Measurements from ENCODE around the gene APBB1.

APBB1 gene

DNA sequence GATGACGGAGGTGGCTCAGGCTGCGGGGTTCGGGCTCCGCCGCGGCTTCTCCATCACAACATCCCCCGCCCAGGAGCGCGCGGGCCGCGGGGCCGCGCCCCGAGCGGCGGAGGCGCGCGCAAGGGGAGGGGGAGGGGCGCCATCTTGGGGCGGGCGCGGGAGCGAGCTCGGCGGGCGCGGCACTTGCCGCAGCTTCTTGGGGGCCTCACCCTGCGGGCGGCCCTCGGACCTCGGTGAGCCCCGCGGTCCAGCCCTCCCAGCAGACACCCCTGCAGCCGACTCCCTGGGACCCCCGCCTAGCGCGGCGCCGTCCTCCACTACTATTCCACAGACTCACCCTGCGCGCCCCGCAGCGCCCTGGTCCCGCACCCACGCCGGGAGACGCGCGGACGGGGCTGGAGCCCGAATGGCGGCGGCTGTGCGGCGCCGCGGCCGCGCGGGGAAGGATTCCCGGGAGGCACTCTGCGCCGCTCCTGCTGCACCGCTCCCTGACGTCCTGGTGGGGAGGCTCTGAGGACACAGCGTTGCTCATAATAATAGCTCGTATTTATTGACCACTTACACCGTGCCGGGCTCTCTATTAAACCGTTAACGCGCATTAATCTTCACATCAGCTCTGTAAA lies at the start of gene APBB1:
APBB1 (minus strand) TSS at position 86 of the 623 bp plus-strand sequence. CDS start 7,747 bp downstream, outside the sequence.
- DNase-seq, result peak; percentile 67 to 75

DNA sequence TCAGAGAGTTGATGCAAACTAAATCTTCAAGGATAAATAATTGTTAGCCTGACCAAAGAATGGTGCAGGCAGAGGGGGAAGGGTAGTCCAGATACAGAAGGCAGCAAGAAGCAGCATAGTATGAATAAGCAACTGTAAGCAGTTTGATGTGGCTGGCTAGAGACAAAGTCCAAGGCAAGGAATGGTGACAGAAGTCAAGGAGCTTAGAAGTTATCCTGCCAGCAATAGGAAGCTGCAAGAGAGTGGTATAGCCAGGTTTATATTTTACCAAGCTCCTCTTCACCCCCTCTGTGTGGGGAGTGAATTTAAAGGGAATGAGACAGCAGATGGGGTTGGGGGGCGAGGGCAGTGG lies 40.2 kb upstream of the APBB1 start:
- no peak for DNase-seq

DNA sequence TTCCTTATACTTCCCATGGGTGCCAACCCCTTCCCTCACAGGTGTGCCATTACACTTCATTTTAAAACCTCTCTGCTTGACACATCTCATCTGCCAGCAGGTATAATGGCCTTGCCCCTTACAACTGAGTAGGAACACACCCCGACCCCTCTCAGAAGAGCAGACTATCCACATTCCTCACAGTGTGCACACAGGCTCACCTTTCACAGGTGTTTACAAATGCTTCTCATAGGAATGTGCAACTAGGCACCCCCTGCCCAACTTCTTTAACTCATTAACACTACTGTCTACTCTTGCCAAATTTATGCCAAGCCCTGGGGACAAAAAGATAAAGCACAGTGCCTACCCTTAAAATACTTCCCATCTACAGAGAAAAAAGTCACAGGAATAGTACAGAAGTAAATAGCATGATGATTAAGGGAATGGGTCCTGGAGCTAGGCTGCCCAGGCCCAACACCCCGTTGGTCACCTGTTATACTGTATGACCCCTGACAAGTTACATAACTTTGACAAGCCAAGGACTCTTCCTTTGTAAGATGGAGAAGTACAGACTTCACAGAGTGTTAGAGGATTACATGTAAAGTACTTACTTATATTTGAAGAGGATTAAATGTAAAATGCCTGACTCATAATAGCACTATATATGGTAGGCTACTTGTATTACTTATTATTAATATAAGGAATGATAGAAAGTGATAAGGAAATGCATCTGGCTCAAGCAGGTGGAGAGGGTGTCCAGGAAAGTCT lies 39.6 kb upstream of the APBB1 start:
- DNase-seq, result no peak

DNA sequence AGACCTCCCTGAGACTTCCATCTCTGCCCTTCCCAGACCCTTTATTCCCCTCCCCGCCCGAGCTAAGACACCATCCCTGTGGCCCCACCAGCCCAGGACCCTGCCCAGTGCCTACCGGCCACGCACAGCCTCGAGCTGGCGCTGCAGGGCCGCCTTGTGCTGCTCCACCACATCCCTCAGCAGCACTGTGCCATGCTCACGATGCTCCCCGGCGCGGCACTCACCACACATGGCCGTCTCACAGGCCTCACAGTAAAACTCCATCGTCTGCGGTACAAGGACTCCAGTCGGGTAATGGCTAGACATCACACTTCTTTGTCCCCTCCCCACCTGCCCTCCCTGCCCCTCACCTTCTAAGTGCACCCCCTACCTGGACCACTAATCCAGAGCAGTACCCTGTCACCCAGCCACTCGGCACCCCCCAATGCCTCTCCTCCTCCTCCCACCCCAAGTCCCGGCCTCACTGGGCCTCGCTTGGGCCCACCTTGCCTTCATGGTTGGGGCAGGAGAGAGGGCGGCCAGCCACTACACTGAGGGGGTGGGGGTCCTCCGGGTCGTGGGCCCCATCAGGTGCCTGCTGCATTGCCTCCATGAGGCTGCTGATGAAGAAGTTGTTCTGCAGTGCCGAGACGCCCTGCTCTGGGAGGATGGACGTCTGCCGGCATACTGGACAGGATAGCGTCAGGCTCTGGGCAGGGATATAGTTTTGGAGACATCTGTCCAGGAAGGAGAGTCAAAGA lies 38.9 kb upstream of the APBB1 start:
- DNase-seq, result no peak

DNA sequence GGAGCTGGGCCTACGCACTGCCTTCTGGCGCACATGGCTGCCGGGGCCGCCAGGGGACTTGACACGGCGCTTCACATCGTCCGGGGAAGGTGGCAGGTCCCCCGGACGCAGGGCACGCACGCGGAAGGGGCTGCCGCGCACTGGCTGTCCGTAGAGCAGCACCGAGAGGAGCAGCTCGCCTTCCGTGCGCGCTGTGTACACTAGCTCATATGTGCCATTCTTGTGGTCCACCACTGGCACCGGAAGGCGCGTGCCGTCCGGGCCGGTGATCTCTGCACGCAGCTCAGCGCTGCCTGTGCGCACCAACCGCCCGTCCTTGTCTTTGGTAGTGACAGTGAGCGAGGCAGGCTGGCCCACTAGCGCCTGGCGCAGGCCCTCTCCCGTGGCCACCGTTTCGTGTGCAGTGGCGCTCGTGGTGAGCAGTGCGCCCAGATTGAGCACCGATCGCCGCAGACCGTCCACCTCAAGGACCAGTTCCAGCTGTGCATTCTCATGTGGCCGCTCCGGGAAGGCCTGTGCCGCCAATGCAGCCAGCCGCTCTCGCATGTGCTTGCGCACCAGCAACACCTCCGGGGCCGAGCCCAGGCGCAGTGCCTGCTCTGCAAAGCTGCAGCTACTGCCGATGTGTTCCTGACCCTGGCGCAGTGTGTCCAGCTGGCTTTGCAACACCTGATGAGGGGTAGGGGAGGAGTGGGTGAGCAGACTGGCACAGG lies 37.6 kb upstream of the APBB1 start:
- DNase-seq, result no peak

DNA sequence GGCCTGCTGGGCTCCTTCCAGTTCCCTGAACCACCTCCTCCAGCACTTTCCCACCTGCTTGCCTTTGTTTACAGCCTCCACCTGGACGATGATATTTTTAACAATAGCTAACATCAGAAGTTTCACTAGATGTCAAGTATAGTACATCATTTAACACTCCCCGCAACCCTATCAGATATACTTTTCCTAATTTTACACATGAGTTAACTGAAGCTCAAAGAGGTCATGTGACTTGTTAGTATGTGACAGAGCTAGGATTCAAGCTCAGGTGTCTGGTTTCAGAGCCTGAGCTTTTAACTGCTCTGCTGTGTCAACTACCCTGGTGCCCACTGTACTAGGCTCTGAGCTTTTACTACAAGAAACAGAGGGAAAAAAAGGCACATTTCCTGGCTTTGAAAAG lies 36.2 kb upstream of the APBB1 start:
- no peak for DNase-seq

GRCh38 chr11:6453152-6453551 lies 34.3 kb upstream of the APBB1 start:
- DNase-seq, result no peak

DNA sequence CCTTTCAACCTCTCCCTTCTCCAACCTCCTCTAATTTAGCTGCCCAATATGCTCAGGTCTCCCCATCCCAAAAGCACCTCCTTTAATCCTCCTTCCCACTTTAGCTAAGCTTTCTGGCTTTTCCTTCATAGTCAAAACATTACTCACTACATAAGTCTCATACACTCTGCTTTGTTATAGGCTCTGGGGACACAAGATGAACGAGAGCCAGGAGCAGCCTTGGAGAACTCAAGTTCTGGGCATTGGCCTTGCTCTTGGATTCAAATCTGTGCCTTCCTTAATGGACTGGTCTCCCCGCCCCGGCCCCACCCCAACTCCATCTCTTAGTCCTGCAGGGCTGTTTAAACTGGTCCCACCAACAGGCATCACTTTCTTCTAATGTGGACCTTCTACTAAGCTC lies 33.3 kb upstream of the APBB1 start:
- no peak for DNase-seq

GRCh38 chr11:6448574-6448973 lies 29.7 kb upstream of the APBB1 start:
- DNase-seq, result no peak

DNA sequence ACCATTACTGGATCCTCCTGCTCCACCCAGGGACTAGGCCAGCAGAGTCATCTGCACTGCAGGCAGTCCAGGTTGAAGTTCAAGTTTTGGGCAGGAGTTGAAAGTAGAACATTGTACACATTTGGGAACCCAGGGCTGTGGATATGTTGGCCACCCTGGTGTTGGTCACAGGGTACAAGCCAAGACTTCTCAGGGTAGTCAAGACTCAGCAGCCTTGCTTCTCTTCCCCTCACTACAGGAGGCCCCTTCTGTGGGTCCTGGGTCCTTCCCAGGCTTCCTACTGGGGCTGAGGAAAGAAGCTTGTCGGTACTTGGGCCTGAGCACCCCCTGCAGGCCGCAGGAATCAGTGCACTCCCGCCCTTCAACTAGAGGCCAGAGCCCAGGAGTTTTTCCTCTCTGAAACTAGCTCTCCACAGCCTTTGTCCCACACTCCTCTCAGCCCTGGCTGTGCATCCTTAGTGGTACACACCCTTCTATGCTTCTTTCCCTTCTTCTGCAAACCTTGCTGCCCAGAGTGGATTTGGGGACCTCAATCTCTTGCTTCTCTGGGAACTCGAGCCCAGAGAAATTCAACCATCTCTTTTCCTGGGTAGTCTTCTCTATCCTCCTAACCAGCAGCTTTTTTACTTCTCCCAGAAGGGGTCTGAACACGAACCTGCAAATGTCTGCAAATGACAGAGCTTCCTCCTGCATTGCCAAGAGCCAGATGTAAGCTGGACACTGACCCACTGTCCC lies 24.5 kb upstream of the APBB1 start:
- peak; percentile 38 to 45 for DNase-seq

GRCh38 chr11:6442441-6442840 lies 23.5 kb upstream of the APBB1 start:
- no peak for DNase-seq

GRCh38 chr11:6440906-6441358 lies 22.0 kb upstream of the APBB1 start, which contains the start of gene HPX:
Gene HPX, minus strand, starts transcription at chr11:6440987. Its CDS starts 24 bp downstream, at chr11:6440963.
- DNase-seq, result no peak

- peak; percentile 9 to 23 for DNase-seq
These were observed 20.2 kb upstream of the APBB1 start for GRCh38 chr11:6438979-6439571.

- no peak for DNase-seq
These were observed 19.1 kb upstream of the APBB1 start for GRCh38 chr11:6437993-6438392.

- DNase-seq, result no peak
These were observed 18.5 kb upstream of the APBB1 start for GRCh38 chr11:6437423-6437822.

- no peak for DNase-seq
These were observed 15.2 kb upstream of the APBB1 start for GRCh38 chr11:6433998-6434660.

DNA sequence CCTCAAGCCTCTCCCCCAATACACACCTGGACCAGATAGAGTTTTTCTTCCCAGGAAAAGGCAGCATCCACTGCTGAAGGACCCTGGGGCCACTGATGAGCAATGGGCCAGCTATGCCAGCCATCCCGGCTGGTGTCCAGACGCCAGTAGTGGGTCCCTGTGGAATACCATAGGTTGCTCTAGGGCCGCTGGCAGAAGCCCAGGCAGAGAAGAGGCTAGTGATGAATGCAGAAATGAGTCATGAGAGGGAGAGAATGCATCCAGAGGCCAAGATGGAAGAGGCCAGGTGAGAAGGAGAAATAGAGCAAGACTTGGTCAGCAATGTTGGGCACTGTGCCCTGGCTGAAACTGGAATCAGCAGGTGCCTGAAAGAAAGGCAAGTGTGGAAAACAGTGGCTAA lies 13.0 kb upstream of the APBB1 start:
- DNase-seq, result no peak

GRCh38 chr11:6427516-6427915 lies 8.6 kb upstream of the APBB1 start:
- no peak for DNase-seq

DNA sequence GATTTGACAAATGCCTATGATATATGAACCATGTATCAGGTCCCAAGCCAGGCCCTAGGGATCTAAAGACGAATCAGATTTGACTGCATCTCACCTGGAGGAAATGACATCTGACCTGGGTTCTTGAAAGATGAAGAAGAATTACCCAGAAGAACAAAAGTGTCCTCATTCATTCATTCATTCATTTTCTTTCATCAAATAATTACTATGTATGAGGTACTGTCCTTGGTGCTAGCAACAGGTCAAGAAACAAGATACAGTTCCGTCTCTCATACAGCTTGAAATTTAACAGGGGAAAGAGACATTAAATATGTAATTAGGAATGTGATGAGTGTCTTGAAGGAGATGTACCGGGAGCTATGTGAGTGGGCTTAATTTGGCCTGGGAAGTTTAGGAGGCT lies 1.8 kb upstream of the APBB1 start:
- no peak for DNase-seq

- no peak for DNase-seq
These were observed 311 bp downstream of the APBB1 start for GRCh38 chr11:6418557-6419008.

GRCh38 chr11:6417907-6418556 lies 862 bp downstream of the APBB1 start:
- DNase-seq, result no peak

Measured in stimulated activated CD4-positive, alpha-beta T cell treated with anti-CD3 and anti-CD28 coated beads, Interleukin-4, amount 100 ng/mL, for 4 hours (primary cell).